GM13976 (cell line): ENCODE data around the gene TBC1D4.

Experiments used
- DNase-seq: peaks from one replicate; pipeline ENCODE4 v3.0.0; 2012; ENCODE audit warnings: low spot score
- in situ Hi-C: fragments of 300-500 bp; cut with MboI; formaldehyde crosslinking; loops from one replicate; pipeline ENCODE4 v1.12.0; 2022; ENCODE audit warnings: low sequenced_read_pairs, mixed read lengths, inconsistent platforms; ENCODE audit not compliant: unreplicated experiment
- TF ChIP-seq, protein P1 (sequence below): IDR thresholded peaks from 2 replicates; pipeline ENCODE4 v1.5.1; 2012; ENCODE audit warnings: borderline replicate concordance, mild to moderate bottlenecking; ENCODE audit not compliant: insufficient read depth; ENCODE audit errors: extremely low read depth, missing control alignments, control extremely low read depth

The TBC1D4 gene

DNA sequence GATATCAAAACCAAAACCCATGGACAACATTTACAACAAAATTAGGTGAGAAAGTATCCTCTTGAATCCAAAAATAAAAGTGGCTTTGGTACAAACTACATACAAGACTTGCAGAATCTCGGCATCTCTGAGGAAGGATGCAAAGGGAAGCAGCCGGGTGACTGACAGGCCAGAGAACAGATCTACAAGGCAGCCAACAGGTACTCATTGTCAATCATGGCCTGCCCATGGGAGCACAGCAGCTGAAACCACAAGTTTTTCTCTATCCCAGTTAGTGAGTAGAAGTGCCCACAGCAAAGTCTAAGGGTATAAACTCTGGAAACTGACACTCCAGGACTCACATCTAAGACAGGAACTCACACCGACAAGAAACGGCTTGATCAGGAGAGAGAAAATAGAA lies 74.5 kb downstream of the TBC1D4 start:
- TF ChIP-seq, protein P1, sequence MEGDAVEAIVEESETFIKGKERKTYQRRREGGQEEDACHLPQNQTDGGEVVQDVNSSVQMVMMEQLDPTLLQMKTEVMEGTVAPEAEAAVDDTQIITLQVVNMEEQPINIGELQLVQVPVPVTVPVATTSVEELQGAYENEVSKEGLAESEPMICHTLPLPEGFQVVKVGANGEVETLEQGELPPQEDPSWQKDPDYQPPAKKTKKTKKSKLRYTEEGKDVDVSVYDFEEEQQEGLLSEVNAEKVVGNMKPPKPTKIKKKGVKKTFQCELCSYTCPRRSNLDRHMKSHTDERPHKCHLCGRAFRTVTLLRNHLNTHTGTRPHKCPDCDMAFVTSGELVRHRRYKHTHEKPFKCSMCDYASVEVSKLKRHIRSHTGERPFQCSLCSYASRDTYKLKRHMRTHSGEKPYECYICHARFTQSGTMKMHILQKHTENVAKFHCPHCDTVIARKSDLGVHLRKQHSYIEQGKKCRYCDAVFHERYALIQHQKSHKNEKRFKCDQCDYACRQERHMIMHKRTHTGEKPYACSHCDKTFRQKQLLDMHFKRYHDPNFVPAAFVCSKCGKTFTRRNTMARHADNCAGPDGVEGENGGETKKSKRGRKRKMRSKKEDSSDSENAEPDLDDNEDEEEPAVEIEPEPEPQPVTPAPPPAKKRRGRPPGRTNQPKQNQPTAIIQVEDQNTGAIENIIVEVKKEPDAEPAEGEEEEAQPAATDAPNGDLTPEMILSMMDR: no peak
- in situ Hi-C loops: no loop called here

DNA sequence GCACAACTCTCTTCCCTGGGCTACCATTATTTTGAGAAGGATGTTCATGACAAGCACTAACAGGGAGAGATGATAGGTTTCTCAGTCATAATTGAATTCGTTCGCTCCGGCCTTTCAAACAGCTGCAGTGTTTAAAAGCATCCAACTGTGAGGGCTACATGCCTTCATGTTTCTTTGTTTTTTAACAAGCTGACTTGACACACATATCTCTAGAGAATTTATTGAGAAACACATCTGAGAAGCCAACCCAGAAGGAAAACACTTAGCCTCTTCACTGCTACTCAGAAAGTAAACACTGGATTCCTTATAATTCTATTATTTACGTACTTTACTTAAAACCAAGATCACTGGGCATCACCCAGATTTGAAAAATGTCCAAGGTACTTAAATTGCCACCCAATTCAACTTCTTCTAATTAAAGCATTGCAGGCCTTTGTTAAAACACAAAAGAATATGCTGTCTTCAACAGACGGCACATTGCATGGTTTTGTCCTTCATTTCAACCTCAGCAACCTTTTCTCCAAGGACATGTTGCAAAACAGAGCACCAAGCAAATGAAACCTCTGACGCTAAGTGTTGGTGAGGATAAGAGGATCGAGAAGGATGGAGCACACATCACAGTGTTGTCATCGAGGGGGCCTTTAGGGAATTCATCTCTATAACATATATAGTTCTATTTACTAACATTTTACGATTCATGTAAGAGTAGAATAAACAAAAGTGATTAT lies 75.8 kb downstream of the TBC1D4 start:
- TF ChIP-seq, protein P1: no peak
- no peak for DNase-seq
- in situ Hi-C loops: no loop called here

More for the DNA sequence above, 74.5 kb downstream of the TBC1D4 start:
- DNase-seq: no peak

DNA sequence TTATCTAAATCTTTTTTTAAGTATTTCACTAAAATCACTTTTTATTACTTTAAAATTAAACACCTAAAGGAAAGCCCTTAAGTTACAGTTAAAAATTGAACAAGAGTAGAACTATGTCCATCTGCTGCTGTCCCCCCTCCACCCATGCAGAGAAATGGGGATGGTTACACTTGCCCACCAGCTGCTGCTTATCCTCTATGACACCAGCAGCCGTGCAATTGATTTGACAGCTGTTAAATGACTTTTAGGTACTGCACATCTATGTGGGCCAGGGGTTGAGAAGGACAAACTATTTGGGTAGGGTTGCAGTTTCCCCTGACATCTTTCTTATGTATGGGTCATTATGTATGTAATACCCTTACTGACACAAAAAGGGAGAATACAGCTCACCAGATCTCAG lies 77.2 kb downstream of the TBC1D4 start:
- TF ChIP-seq, protein P1: no peak
- in situ Hi-C loops: no loop called here
- no peak for DNase-seq

DNA sequence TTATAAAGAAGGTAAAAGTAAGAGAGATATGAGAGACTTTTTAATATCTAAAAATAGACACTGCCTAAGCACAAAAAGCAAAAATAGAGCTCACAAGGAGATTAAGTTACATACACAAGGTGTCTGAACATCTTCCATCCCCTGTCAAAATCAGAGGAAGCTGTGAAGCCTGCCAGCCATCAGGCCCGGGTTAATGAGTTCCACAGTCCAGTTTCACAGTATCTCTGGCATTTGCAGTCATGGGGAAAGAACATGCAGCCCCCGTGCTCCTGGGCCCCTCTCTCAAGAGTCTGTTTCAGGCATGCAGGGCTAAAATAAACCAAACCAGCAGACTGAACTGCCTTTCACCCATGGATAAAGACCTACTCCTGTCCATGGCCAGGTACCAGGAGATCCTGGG lies 79.2 kb downstream of the TBC1D4 start:
- TF ChIP-seq, protein P1: no peak
- DNase-seq: no peak
- in situ Hi-C loops: no loop called here

DNA sequence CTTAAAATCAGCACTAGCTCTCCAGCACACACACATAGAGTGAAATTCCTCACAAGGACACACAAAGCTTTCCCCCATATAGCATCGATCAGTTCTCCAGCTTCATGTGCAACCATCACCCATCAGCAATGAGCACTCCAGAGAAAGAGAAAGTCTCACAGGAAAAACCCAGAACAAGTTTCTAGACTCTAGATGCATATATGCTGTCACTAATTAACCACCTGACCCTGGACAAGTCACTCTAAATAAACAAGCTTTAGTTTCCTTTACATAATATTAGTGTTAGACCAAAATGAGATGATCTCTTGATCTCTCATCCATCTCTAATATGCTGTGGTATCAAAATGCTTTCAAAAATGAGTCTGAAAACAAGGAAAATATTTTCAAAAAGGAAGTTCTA lies 81.2 kb downstream of the TBC1D4 start:
- TF ChIP-seq, protein P1: no peak
- DNase-seq: no peak
- in situ Hi-C loops: no loop called here

DNA sequence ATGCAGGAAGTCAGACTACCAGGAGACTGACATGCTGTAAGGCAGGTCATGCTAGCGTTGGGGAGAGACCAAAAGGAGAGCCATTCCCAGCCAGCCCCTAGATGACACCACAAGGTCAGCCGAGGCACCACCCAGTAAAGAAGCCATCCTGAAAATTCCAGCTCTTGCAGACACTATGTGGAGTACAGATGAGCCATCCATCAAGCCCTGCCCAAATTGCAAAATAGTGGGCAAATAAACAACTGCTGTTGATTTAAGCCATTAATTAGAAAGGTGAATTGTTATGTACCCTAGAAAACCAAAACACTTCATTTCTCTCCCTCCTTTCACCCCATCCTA lies 82.1 kb downstream of the TBC1D4 start:
- in situ Hi-C loops: no loop called here
- TF ChIP-seq, protein P1: no peak
- DNase-seq: no peak
